OCI-LY1 (cell line): ENCODE data around the gene HYDIN.
"Not testable (repeated sequence)": the region's sequence is repeated elsewhere in the genome, so short reads cannot be mapped to it uniquely, and the experiment has no call there.

ENCODE experiments used
- H2AFZ ChIP-seq: fragments of 200-600 bp; sonication (generic), shearing (Covaris generic); 2 replicates; pipeline ENCODE4 v1.6.0; 2014; ENCODE audit warnings: antibody characterized with exemption, mild to moderate bottlenecking, low read length
- H3F3A ChIP-seq: fragments of 200-600 bp; sonication (generic), shearing (Covaris generic); 2 replicates; pipeline ENCODE4 v1.6.0; 2014; ENCODE audit warnings: mild to moderate bottlenecking, antibody characterized with exemption, low read length, moderate library complexity; ENCODE audit not compliant: insufficient read depth
- H3K27ac ChIP-seq: fragments of 200-600 bp; sonication (generic); 2 replicates; pipeline ENCODE4 v1.5.1; 2014; ENCODE audit warnings: low read length, mixed run types, mild to moderate bottlenecking, low read depth; ENCODE audit not compliant: poor library complexity, severe bottlenecking
- H3K27me3 ChIP-seq: fragments of 200-600 bp; sonication (generic); 2 replicates; pipeline ENCODE4 v1.6.0; 2014; ENCODE audit warnings: antibody characterized with exemption, mild to moderate bottlenecking, low read length, moderate library complexity; ENCODE audit not compliant: insufficient read depth
- H3K36me3 ChIP-seq: fragments of 200-600 bp; sonication (generic); 2 replicates; pipeline ENCODE4 v1.6.1; 2014; ENCODE audit warnings: mild to moderate bottlenecking, antibody characterized with exemption, low read length, moderate library complexity, mixed read lengths; ENCODE audit not compliant: insufficient read depth
- H3K4me1 ChIP-seq: fragments of 200-600 bp; sonication (generic); 2 replicates; pipeline ENCODE4 v1.5.1; 2014; ENCODE audit warnings: mild to moderate bottlenecking, low read length, moderate library complexity; ENCODE audit not compliant: insufficient read depth, severe bottlenecking
- H3K4me2 ChIP-seq: fragments of 200-600 bp; sonication (generic), shearing (Covaris generic); 2 replicates; pipeline ENCODE4 v1.6.1; 2014; ENCODE audit warnings: low read length
- H3K4me3 ChIP-seq: fragments of 200-600 bp; sonication (generic); 2 replicates; pipeline ENCODE4 v1.5.1; 2014; ENCODE audit warnings: low read length, low read depth, mild to moderate bottlenecking, mixed read lengths; ENCODE audit not compliant: poor library complexity, severe bottlenecking
- H3K79me2 ChIP-seq: fragments of 200-600 bp; shearing (Covaris generic); 2 replicates; pipeline ENCODE4 v1.6.1; 2016; ENCODE audit warnings: mixed run types, low read length, mixed read lengths; ENCODE audit not compliant: insufficient read depth
- H3K9ac ChIP-seq: fragments of 200-600 bp; sonication (generic), shearing (Covaris generic); 2 replicates; pipeline ENCODE4 v1.6.1; 2014; ENCODE audit warnings: mild to moderate bottlenecking, low read length, mixed read lengths
- H3K9me2 ChIP-seq: fragments of 200-600 bp; sonication (generic), shearing (Covaris generic); 2 replicates; pipeline ENCODE4 v1.6.1; 2014; ENCODE audit warnings: low read depth, mild to moderate bottlenecking, low read length, mixed read lengths
- H3K9me3 ChIP-seq: fragments of 200-600 bp; shearing (Covaris generic); 2 replicates; pipeline ENCODE4 v1.6.1; 2014; ENCODE audit warnings: low read length, mixed read lengths
- H4K20me1 ChIP-seq: fragments of 200-600 bp; sonication (generic), shearing (Covaris generic); 2 replicates; pipeline ENCODE4 v1.6.0; 2016; ENCODE audit warnings: mild to moderate bottlenecking, low read length; ENCODE audit not compliant: insufficient read depth

Gene HYDIN

DNA sequence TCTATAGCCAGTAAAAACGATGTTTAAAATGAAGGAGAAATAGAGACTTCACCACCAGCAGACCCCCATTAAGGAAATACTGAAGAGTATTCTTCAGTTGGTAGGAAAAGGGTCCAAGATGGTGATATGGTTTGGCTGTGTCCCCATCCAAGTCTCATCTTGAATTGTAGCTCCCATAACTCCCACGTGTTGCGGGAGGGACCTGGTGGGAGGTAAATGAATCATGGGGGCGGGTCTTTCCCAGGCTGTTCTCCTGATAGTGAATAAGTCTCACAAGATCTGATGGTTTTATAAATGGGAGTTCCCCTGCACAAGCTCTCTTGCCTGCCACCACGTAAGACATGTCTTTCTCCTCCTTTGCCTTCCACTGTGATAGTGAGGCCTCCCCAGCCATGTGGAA is 352.6 kb downstream of the HYDIN start:
- H3K4me3 ChIP-seq, H3K9ac ChIP-seq, H4K20me1 ChIP-seq, H3F3A ChIP-seq, H3K27ac ChIP-seq, H3K4me2 ChIP-seq, H3K79me2 ChIP-seq, H3K9me2 ChIP-seq, H3K4me1 ChIP-seq, H2AFZ ChIP-seq, H3K36me3 ChIP-seq, H3K9me3 ChIP-seq, H3K27me3 ChIP-seq: not testable (repeated sequence)

GRCh38 chr16:70876442-70876841 is 354.1 kb downstream of the HYDIN start:
- not testable (repeated sequence) for H3K27me3 ChIP-seq, H3K9ac ChIP-seq, H4K20me1 ChIP-seq, H3K4me1 ChIP-seq, H3K9me2 ChIP-seq, H3F3A ChIP-seq, H3K9me3 ChIP-seq, H2AFZ ChIP-seq, H3K27ac ChIP-seq, H3K36me3 ChIP-seq, H3K79me2 ChIP-seq, H3K4me3 ChIP-seq, H3K4me2 ChIP-seq

DNA sequence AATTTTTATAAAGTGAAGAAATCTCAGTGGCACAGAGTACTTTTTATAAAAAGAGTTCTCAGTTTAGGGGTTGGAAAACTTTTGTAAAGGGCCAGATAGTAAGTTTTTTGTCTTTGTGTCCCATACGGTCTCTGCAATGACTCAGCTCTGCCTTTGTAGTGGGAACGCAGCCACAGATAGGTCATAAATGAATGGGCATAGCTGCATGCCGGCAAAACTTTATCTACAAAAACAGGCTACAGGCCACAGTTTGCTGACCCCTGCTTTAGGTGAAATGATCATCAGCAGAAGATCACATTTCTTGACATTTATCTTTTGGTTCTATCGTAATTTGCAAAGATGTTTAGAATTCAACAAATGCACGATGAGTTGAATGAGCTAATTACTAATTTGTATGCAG is 365.8 kb downstream of the HYDIN start:
- not testable (repeated sequence) for H4K20me1 ChIP-seq, H3F3A ChIP-seq, H3K36me3 ChIP-seq, H3K9ac ChIP-seq, H3K9me3 ChIP-seq, H2AFZ ChIP-seq, H3K4me1 ChIP-seq, H3K4me2 ChIP-seq, H3K9me2 ChIP-seq, H3K27me3 ChIP-seq, H3K79me2 ChIP-seq, H3K4me3 ChIP-seq, H3K27ac ChIP-seq

DNA sequence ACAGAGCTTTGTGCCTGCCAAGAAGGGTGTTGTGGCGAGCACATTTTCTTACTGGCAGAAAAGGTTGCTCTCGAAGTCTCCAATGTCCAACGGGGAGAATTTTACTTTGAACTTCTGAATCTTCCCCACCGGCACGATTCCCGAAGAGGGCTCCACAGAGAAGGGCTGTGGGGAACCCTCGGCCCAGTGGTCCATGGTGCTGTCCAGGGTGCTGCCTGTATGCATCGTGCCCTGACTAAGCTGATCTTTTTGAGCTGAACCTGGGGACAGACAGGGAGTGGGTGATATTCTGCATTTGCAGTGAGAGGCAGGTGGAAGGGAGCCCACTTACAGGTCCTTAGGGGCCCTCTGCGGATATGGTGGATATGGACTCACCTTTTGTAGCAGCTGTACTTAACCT is 368.5 kb downstream of the HYDIN start:
- not testable (repeated sequence) for H3F3A ChIP-seq, H4K20me1 ChIP-seq, H3K9ac ChIP-seq, H3K36me3 ChIP-seq, H3K9me3 ChIP-seq, H3K4me1 ChIP-seq, H2AFZ ChIP-seq, H3K9me2 ChIP-seq, H3K79me2 ChIP-seq, H3K4me3 ChIP-seq, H3K27me3 ChIP-seq, H3K27ac ChIP-seq, H3K4me2 ChIP-seq

- not testable (repeated sequence) for H3K79me2 ChIP-seq, H3K4me1 ChIP-seq, H3K9me2 ChIP-seq, H3K27ac ChIP-seq, H3K4me2 ChIP-seq, H2AFZ ChIP-seq, H3K9ac ChIP-seq, H3K9me3 ChIP-seq, H3K27me3 ChIP-seq, H3K36me3 ChIP-seq, H3K4me3 ChIP-seq, H4K20me1 ChIP-seq, H3F3A ChIP-seq
Measured at GRCh38 chr16:70851299-70851698, 379.2 kb downstream of the HYDIN start.

DNA sequence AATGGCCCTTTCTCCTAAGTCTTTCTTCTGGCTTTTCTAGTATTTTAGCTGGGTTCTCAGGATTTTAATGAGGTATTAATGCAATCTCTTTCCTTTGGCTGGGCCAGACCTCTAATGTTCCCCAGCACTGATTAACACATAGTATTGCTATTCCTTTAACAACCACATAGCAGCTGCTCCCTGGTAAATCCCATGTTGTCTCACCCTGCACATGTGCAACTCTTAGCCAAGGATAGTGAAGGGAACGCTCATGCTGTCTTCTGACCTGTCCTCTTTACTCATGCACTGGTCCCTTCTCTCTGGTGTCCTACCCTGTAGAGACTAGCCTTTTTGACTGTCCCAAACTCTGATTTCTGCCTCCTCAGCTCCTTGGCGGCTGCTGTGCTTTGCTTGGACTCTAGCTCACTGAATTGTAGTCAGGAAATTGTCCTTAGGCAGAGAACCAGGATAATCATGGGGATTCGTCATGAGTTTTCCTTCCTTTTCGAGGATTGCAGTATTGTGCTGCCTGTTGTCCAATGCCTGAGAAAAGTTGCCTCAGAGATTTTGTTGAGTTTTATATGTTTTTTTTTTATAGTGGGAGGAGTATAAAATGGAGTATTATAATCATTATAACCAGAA is 406.9 kb downstream of the HYDIN start:
- not testable (repeated sequence) for H3K9me2 ChIP-seq, H3K27me3 ChIP-seq, H3K9me3 ChIP-seq, H3K9ac ChIP-seq, H3K4me2 ChIP-seq, H3K27ac ChIP-seq, H3K79me2 ChIP-seq, H3K36me3 ChIP-seq, H2AFZ ChIP-seq, H3K4me1 ChIP-seq, H4K20me1 ChIP-seq, H3F3A ChIP-seq, H3K4me3 ChIP-seq

DNA sequence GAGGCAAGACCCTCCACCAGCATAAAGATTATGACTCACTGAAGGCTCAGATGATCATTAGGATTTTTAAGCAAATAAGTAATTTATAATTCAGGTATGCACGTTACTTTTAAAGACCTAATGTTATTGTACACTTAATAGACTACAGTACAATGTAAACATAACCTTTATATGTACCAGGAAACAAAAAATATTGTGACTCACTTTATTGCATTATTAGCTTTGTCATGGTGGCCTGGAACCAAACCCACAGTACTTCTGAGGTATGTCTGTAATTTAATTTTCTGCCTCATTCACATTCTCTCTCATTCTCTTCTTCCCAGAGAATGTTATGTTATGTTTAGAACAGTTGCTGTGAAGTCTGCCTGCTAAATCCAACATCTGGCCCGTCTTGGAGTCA is 407.8 kb downstream of the HYDIN start:
- H3K27ac ChIP-seq, H3K4me2 ChIP-seq, H3K4me3 ChIP-seq, H3K36me3 ChIP-seq, H4K20me1 ChIP-seq, H3F3A ChIP-seq, H3K9ac ChIP-seq, H2AFZ ChIP-seq, H3K9me2 ChIP-seq, H3K79me2 ChIP-seq, H3K27me3 ChIP-seq, H3K4me1 ChIP-seq, H3K9me3 ChIP-seq: not testable (repeated sequence)

GRCh38 chr16:70818088-70818487 is 412.4 kb downstream of the HYDIN start:
- H3K4me1 ChIP-seq, H3K9me2 ChIP-seq, H3F3A ChIP-seq, H3K27me3 ChIP-seq, H3K36me3 ChIP-seq, H2AFZ ChIP-seq, H3K9me3 ChIP-seq, H3K79me2 ChIP-seq, H3K4me2 ChIP-seq, H3K4me3 ChIP-seq, H3K27ac ChIP-seq, H3K9ac ChIP-seq, H4K20me1 ChIP-seq: not testable (repeated sequence)
